ENCODE measurements around the gene APOA1.

GRCh38 chr11:116787436-116787785 is 50.0 kb downstream of the APOA1 start:
- TF ChIP-seq, protein P1, sequence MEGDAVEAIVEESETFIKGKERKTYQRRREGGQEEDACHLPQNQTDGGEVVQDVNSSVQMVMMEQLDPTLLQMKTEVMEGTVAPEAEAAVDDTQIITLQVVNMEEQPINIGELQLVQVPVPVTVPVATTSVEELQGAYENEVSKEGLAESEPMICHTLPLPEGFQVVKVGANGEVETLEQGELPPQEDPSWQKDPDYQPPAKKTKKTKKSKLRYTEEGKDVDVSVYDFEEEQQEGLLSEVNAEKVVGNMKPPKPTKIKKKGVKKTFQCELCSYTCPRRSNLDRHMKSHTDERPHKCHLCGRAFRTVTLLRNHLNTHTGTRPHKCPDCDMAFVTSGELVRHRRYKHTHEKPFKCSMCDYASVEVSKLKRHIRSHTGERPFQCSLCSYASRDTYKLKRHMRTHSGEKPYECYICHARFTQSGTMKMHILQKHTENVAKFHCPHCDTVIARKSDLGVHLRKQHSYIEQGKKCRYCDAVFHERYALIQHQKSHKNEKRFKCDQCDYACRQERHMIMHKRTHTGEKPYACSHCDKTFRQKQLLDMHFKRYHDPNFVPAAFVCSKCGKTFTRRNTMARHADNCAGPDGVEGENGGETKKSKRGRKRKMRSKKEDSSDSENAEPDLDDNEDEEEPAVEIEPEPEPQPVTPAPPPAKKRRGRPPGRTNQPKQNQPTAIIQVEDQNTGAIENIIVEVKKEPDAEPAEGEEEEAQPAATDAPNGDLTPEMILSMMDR (conservative IDR thresholded peaks at IDR 0.05), result no peak
- TF ChIP-seq EZH2 (IDR thresholded peaks at IDR 0.05; ENCODE audit: low read depth), result no peak

Data from PC-9 (cell line).